Left cardiac atrium (tissue), 4 donors: ENCODE measurements around the gene MYL5. TPM values are rescaled to one million over a fixed set of nuclear protein-coding genes. Genes with fewer than 3 reads are reported as not detected.
A peak's percentile ranks its signal among the peaks of the same experiment; 100 is the strongest.

Source experiments
- ATAC-seq, 2 donors: fragments of 200-7000 bp; cut with Tn5 transposase; one replicate each; pipeline ENCODE4 v1.9.1; 2020; ENCODE audit warnings: mild to moderate bottlenecking in 2 of 2, moderate library complexity in 2 of 2
- DNase-seq: peaks from one replicate; pipeline ENCODE4 v3.0.0-alpha.2; 2020
- intact Hi-C, 2 donors: fragments of 100-400 bp; cut with DNase I; formaldehyde crosslinking; loops; one replicate each; pipeline versions ENCODE4 v1.14.1 to v1.15.1; 2022 to 2023
- total RNA-seq, 2 donors: library from RNA; stranded (reverse); fragmentation: NEBNext Ultra II Directional; extraction: Animal tissue kit (Norgen Biotek cat#: 25700); gene quantifications; one replicate each; pipeline ENCODE4 v1.2.1, GENCODE V29; 2021
- donor health status: DM: no; HTN: yes; CAD: no.
- donor health status: DM: no; HTN: yes; CAD: no; lungs with severe emphysema.
- donor health status: DM: yes; HTN: yes; CAD: no.
- donor health status: Dilated cardiomyopathy.

The MYL5 gene
- total RNA-seq, 2 donors from 2014 or later, result 5.4 to 5.9 TPM

GRCh38 chr4:680928-681645 lies 6.7 kb downstream of the MYL5 start:
- intact Hi-C loops, result no loop called here
- ATAC-seq (peak; percentile 47 to 51), DNase-seq (peak; percentile 83)

DNA sequence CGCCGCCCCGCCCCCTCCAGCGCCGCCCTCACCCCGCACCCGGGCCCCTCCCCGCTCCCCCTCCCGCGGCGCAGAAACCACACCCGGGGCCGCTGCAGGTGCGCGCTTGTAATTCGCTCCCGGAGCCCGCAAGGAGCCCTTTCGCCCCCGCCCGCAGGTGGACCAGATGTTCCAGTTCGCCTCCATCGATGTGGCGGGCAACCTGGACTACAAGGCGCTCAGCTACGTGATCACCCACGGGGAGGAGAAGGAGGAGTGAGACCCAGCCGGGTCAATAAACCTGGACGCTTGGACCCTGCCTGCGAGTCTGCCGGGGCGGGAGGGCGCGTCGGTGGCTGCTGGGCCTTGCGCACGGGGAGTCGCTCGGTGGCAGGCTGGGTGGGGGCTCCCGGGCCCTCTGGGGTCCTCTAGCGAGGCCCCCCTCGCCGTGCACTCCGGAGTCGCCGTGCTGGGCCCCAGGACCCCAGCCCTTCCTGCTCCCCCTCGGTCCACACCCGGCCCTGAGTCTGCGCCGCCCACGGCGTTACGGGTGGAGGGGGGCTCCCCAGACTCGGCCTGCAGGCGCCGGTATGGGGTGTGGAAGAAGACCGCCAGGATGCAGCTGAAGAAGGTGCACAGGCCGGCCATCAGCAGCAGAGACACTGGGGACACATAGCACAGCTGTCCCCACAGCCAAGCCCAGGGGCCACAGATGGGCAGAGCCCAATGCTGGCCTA lies 7.6 kb downstream of the MYL5 start:
- intact Hi-C loops, result no loop called here
- DNase-seq, result no peak
- ATAC-seq, result peak in 1 of 2 donors; percentile 0

DNA sequence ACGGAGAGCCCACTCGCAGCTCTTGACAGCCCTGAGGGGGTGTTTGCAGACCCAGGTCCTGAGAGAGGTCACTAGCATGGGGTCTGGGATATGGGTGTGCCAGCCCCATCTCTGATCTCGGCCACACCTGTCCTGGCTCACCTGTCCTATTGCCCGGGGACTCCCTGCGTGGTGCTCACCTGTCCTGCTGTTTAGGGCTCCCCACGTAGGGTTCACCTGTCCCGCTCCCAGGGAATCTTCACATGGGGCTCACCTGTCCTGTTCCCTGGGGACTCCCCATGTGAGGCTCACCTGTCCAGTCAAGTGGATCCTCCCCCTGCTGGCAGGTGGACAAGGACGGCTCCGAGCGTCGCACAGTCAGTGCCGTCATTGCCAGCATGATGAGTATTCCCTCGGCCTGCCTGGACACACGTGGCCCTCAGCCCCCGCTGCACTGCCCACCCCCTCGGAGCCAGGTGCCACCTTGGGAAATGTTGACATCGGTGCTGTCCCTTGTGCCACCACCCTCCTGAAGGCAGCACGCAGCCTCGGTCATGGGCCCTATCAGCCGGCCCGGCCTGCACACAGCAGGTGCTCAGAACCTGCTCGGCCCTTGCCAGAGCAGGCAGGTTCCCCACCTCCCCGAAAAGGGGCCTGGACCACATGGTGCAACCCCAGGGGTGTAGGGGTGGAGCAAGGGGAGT lies 8.3 kb downstream of the MYL5 start:
- DNase-seq (no peak), ATAC-seq (no peak)
- intact Hi-C loops, result no loop called here

DNA sequence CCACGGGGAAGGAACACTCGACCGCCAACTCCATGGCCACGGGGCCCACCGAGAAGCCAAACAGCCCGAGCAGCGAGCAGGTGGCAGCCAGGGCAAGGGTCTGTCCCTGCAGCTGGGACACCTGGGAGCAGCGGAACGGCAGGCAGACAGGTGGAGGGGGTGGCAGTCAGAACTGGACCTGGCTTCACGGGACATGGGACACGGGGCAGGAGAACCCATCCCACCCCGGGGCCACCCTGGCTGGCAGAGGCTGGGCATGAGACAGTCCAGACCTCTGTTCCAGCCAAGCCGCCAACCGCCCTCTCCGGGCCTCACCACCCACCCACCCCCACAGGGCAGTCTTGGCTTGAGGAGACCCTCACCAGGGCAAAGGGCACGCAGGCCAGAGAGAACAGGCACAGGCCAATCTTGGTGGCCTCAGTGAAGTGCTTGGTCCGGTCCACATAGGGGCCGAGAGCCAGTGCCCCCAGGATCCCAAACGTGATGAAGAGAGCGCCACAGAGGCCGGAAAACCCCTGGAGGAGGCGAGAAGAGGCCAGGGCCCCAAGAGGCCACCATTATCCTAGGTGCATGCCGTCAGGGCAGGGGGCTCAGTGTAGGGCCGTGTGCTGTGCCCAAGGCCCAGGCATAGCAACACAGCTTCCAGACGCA lies 9.0 kb downstream of the MYL5 start:
- no peak for ATAC-seq

DNA sequence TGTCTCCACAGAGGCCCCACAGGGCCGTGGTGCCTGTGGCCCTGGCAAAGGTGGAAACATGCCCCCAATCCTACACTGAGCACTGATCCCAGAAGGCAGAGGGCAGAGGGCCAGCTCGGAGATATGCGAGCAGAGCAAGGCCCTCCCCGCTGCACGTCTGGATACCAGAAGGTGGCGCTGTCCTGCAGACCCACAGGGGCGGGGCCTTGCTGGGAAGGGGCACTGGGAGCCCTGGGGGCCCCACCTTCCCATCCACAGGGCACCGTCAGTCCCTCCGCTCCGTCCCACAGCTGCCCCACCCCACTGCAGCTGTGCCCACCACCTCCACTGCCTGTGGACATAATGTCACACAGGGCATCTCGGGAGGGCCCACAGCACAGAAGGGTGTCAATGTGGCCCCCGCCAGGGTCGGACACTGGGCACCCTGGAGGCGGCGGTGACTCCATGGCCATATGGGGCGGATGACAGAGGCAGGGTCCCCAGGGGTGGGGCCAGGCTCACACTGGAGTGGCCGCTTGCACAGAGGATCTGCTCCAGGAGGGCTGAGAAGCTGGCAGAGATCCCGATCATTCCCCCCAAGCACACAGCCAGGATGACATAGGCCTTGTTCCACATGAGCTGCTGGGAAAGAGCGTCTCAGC lies 9.8 kb downstream of the MYL5 start:
- DNase-seq (peak; percentile 83), ATAC-seq (peak; percentile 4 to 28)
- intact Hi-C loops, result no loop called here

More for the DNA sequence above, 9.0 kb downstream of the MYL5 start:
- no peak for DNase-seq
- intact Hi-C loops, result no loop called here

GRCh38 chr4:684623-685327 lies 10.4 kb downstream of the MYL5 start:
- DNase-seq, result no peak
- ATAC-seq, result no peak
- intact Hi-C loops, result no loop called here

GRCh38 chr4:685679-686412 lies 11.5 kb downstream of the MYL5 start:
- DNase-seq (no peak), ATAC-seq (no peak)
- intact Hi-C loops, result no loop called here

GRCh38 chr4:686413-687040 lies 12.2 kb downstream of the MYL5 start:
- no peak for ATAC-seq
- DNase-seq, result no peak
- intact Hi-C loops, result no loop called here

DNA sequence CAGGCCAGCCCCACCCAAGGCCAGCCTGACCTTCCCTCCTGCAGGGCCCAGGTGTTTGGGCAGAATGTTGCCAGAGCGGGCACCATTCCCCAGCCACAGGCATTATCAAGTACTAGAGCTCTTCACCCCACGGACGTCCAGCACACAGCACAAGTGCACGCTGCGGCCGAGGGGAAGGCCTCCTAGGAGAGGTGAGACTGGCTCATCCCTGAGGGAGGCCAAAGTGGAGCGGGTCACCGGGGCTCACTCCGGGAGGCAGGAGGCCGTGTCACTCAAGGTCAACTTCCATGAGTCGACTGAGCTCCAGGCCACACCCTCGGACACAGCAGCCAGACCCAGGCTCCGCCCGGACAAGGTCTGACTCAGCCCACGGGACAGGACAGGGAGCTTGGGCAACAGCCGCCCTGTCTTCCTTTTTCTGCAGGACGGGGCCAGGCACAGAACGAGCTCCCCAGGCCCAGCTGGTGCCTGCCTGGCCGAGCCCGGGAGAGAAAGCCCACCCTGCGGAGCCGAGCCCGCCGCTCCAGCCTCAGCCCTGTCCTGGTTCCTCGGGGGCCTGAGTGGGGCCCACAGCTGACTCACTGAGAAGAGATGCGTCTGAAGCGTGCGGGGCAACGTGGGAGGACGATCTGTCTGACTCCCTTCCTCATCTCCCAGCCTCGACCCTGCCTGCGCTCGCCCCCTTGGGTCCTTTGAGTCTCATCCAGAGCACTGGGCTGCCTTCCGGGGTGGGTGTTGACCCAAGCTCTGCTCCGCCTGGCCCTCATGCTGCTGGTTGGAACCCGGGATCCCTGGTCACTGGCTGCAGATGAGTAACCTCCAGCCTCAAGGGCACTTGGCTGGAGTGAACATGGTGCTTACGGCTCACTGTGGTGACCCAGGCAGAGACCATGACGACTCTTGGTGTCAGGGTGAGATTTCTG lies 13.0 kb downstream of the MYL5 start:
- DNase-seq, result peak; percentile 93
- ATAC-seq, result peak; percentile 78 to 85
- intact Hi-C loops, result no loop called here

DNA sequence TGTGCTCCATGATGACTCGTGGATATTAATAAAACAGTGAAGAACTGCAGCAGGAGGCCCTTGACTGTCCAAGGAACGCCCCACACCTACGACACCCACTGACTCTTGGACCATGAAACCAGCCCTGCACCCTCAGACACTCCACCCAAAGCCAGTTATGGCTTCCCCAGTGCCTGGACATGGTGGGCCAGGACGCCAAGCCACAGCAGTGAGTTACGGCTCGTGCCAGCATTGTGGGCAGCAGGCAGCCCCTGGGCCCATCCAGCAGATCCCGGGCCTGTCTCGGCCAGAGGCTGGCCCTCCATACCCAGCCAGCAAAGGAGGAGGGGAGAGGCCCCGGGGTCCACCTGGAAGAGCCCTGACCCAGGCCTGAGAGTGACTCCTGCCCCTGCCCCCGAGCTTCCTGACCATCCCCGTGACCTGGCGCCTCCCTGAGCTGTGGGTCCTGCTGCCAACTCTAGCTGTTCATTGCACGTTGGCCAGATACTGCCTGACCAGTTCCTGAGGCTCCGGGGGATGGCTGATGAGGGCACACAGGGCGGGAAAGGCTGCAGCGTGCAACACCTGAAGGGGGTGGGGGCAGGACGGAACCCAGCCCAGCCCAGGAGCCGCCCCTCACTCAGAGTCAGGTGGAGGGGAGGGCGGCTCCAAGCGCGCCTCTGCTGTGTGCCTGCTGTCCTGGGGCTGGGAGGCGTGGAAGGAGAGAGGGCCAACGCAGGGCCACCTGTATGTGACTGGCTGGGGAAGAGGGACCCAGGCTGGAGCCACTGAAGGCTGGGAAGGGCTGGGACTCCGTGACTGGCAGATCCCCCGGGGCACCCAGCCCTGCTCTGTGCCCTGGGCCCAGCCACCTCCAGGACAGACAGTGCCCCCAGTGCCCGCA lies 13.9 kb downstream of the MYL5 start:
- intact Hi-C loops, result no loop called here
- ATAC-seq, result peak; percentile 1 to 3
- no peak for DNase-seq

DNA sequence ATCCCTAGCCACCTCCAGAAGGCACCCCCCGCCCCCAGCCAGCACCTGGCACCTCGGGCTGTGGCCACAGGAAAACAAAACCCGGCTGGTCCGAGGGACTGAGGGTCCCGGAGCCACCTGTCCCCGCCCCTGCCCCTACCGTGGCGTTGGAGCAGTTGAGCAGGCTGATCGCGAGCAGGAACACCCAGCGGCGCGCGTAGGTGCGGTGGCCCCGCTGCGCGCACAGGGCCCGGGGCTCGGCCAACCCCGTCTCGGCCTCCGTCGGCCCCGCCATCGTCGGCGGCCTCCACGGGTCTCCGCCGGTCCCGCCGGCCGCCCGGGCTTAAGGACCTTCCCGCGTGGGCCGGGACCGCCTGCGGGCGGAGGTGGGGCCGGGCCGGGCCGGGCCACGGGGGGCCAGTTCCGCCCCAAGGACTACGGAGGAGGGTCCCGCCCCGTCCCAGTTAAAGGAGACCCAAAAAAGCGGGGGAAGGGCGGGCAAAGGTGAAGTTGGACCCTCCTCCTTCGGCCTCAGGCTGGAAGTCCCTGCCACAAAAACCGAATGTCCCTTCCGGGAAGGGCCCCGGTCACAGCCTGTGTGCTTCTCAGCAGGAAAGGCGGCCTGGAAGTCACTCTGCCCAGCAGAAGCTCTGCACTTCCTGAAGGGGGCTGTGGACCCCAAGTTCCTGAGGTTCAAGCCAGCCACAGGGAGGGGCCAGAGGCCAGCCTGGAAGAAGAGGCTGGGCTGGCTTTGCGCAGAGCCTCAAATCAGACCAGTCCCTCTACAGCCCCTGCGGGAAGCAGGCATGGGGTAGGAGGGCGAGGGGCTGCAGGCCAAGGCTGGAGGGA lies 14.7 kb downstream of the MYL5 start, which contains the start of gene SLC49A3:
TSS of gene SLC49A3 (minus strand) at position 298 of the 828 bp plus-strand sequence. CDS start at position 274, 24 bp downstream.
- peak; percentile 66 for DNase-seq
- intact Hi-C loops, result no loop called here
- ATAC-seq, result peak; percentile 20 to 50

DNA sequence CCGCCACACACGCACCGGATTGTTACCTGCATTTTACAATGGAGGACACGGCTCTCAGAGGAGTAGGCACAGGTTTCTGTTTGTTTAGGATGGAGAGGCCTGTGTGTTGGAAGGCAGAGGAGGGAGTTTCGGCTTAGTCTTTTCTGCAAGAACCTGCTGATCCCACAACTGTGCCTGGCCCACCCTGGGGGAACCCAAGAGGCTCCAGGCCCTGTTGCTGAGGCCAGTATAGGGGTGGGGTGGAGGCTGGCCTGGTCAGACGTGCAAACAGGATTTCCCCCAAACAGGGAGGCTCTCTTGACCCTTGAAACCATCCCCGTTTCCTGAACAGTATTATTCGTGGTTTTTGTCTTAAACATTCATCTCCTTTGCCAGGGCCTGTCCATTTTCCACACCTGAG lies 15.4 kb downstream of the MYL5 start:
- ATAC-seq (no peak), DNase-seq (no peak)
- intact Hi-C loops, result no loop called here

GRCh38 chr4:692771-693554 lies 18.6 kb downstream of the MYL5 start:
- DNase-seq, result no peak
- no peak for ATAC-seq
- intact Hi-C loops, result no loop called here
